Neutrophil (primary cell): ENCODE data around the gene MPP2.

ENCODE experiments used
- H3K27ac ChIP-seq: fragments of 200-600 bp; sonication (generic); 2 replicates; pipeline ENCODE4 v1.5.1; 2016; ENCODE audit warnings: mild to moderate bottlenecking, moderate library complexity
- H3K27me3 ChIP-seq: fragments of 200-600 bp; sonication (generic); 2 replicates; pipeline ENCODE4 v1.6.0; 2016; ENCODE audit warnings: mild to moderate bottlenecking
- H3K36me3 ChIP-seq: fragments of 200-600 bp; sonication (generic); 2 replicates; pipeline ENCODE4 v1.5.1; 2017
- H3K4me1 ChIP-seq, 2 experiments: fragments of 200-600 bp in 1 of 2; sonication (generic) in 1 of 2; 1 replicate in 1 of 2; 2 replicates in 1 of 2; pipeline versions ENCODE4 v1.5.1 to v1.6.1; 2013 to 2016; ENCODE audit warnings: low read depth in 1 of 2, low read length in 1 of 2, mild to moderate bottlenecking in 1 of 2, moderate library complexity in 1 of 2; ENCODE audit not compliant: control insufficient read depth in 1 of 2, insufficient read depth in 1 of 2
- H3K4me3 ChIP-seq, 2 experiments: fragments of 200-600 bp in 1 of 2; sonication (generic) in 1 of 2; 1 replicate in 1 of 2; 2 replicates in 1 of 2; pipeline ENCODE4 v1.5.1; 2013 to 2016; ENCODE audit warnings: low read depth in 1 of 2, low read length in 1 of 2, mild to moderate bottlenecking in 1 of 2, moderate library complexity in 1 of 2
- H3K9me3 ChIP-seq: fragments of 200-600 bp; sonication (generic); 2 replicates; pipeline ENCODE4 v1.5.1; 2016
- TF ChIP-seq, protein P1 (sequence below): fragments of 200-600 bp; sonication (generic); IDR thresholded peaks from 2 replicates; pipeline ENCODE4 v1.5.1; 2016; ENCODE audit warnings: antibody characterized with exemption

The MPP2 gene

DNA sequence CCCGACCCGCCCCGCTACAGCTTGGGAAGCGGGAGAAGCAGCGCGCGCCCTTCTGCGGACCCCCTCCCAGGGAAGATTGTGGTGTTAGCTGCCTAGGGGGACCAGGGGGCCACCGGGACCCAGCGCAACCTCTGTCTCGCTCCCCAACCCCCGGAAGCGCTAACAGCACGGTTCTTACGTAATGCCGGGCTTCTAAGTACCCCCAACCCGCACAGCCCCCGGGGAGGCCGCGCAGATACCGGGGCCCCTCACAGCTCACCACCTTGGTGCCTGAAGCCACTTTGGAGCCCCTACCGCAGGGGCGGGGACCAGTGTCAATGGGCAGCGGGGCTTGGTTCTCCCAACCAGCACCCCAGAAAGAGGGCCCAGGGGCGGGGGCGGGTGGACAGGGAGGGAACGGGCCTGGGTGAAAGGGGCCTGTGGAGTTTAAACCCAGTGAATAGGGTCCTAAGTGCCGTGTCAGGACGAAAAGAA lies 348 bp downstream of the MPP2 start:
- no peak overlapping the region for H3K27ac ChIP-seq
- H3K27me3 ChIP-seq: peaks cover 92% of the 10 kb centered on the region

DNA sequence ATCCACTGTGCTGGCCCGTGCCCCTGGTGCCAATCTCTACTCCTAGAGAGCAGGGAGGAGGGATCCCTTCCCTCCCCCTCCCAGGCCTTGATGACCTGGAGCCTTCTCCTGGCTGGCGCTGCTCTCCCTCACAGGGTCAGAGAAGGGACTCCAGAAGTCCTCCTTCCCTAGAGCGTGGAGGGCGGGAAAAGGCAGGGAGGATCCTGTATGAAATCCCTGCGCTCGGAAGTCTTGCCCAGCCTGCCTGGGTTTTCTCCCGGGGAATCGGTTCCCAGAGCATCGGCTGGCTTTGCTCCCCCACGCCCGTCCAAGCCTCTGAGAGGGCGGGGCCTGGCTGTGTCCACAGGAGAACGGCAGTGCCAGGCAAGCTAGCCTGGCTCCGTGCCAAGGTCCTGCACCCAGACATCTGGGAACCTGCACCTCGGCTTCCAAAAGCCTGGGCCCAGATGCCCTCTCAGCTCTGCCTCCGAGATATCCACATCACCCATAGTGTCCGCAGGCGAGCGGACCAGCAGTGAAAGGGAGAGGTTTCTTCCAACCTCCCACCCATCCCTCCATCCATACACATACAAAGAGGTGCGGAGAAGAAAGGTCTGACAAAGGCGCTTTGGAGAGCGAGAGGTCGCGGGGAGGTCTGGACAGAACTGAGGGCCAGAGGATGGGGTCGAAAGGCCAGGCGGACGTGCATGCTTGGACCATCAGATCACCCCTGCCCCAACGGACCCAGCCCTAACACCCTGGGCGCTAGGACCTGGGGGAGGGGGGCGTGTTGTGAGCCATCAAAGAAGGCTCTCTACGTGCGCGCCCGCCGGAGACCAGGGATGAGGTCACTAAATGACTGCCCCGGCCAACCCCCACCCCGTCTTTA lies 1.1 kb downstream of the MPP2 start:
- peaks cover 92% of the 10 kb centered on the region for H3K27me3 ChIP-seq

More for the DNA sequence above, 348 bp downstream of the MPP2 start:
- Histone ChIP-seq H3K4me3 (no peak overlapping the region), H3K36me3 (no peaks in the 10 kb centered on the region), H3K9me3 (no peaks in the 10 kb centered on the region), H3K4me1 (no peaks in the 10 kb centered on the region)
- TF ChIP-seq, protein P1, sequence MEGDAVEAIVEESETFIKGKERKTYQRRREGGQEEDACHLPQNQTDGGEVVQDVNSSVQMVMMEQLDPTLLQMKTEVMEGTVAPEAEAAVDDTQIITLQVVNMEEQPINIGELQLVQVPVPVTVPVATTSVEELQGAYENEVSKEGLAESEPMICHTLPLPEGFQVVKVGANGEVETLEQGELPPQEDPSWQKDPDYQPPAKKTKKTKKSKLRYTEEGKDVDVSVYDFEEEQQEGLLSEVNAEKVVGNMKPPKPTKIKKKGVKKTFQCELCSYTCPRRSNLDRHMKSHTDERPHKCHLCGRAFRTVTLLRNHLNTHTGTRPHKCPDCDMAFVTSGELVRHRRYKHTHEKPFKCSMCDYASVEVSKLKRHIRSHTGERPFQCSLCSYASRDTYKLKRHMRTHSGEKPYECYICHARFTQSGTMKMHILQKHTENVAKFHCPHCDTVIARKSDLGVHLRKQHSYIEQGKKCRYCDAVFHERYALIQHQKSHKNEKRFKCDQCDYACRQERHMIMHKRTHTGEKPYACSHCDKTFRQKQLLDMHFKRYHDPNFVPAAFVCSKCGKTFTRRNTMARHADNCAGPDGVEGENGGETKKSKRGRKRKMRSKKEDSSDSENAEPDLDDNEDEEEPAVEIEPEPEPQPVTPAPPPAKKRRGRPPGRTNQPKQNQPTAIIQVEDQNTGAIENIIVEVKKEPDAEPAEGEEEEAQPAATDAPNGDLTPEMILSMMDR: no peak

DNA sequence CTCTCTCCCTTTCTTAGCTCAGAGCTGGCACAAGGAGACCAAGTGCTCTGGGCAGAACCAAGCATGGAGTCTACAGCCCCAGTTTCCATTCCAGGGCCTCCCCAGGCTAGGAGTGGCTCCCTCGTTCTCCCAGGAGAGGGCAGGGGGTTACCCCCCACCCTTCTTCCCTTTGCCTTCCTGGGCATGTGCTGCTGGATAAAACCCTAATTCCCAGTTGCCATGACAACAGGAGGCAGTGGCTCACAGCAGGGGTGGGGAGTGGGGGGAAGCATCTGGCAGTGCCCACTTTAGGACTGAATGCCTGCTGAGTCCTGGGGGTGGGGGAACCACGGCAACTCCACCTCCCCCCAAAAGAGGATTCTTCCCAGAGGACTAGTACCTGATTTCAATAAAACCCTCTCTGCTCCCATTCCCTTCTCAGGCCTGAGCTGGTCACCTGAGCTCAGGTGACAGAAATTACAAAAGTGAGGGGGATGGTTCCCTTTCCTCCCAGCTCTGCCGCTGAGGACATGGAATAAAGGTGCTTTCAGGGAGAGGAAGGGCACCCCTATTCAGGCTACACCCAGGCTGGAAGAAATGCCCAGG lies 1.8 kb downstream of the MPP2 start:
- Histone ChIP-seq H3K27me3 (peaks cover 94% of the 10 kb centered on the region), H3K4me3 (no peak overlapping the region), H3K27ac (no peak overlapping the region), H3K9me3 (no peaks in the 10 kb centered on the region), H3K36me3 (no peaks in the 10 kb centered on the region), H3K4me1 (peaks cover 5 to 6% of the 10 kb centered on the region in 2 experiments)
- TF ChIP-seq, protein P1: no peak

More for the DNA sequence above, 1.1 kb downstream of the MPP2 start:
- Histone ChIP-seq H3K9me3 (no peaks in the 10 kb centered on the region), H3K27ac (no peak overlapping the region), H3K4me1 (no peaks in the 10 kb centered on the region), H3K36me3 (no peaks in the 10 kb centered on the region), H3K4me3 (no peak overlapping the region)
- TF ChIP-seq, protein P1: no peak

DNA sequence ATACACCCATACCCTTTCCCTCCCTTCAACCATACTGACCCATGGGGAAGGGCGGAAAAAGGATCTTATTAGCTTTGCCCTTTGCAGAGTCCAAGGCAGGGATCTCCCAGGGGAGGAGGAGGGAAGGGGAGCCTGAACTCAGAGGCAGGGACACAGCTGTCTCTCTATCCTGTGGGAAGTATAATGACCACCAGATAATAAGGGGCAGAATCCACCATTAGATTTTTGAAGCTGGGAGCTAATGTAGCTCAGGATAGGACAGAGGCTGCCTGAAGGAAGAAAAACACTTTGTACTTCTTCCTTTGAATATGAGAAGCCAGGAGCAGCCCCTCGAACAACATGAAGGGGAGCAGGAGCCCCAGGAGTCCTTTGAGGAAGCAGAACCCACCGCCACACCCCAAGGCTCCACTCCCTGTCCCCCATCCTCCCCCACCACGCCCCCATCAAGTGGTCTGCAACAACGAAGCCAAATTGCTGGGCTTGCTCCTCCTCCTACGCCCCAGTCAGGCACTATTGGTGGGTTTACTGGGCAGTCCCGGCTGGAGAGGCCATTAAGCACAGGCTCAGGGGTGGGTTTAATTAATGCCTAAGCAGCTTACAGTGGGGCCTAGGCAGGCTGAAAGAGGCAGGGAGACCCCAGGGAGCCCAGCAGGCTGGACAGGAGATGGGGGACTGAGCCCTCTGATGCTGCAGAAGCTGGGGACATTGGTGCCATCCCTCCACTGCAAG lies 5.3 kb downstream of the MPP2 start:
- Histone ChIP-seq H3K4me1 (peaks cover 7 to 12% of the 10 kb centered on the region in 2 experiments), H3K4me3 (no peak overlapping the region), H3K27ac (no peak overlapping the region), H3K9me3 (no peaks in the 10 kb centered on the region), H3K27me3 (peaks cover 89% of the 10 kb centered on the region), H3K36me3 (no peaks in the 10 kb centered on the region)
- TF ChIP-seq, protein P1: no peak

DNA sequence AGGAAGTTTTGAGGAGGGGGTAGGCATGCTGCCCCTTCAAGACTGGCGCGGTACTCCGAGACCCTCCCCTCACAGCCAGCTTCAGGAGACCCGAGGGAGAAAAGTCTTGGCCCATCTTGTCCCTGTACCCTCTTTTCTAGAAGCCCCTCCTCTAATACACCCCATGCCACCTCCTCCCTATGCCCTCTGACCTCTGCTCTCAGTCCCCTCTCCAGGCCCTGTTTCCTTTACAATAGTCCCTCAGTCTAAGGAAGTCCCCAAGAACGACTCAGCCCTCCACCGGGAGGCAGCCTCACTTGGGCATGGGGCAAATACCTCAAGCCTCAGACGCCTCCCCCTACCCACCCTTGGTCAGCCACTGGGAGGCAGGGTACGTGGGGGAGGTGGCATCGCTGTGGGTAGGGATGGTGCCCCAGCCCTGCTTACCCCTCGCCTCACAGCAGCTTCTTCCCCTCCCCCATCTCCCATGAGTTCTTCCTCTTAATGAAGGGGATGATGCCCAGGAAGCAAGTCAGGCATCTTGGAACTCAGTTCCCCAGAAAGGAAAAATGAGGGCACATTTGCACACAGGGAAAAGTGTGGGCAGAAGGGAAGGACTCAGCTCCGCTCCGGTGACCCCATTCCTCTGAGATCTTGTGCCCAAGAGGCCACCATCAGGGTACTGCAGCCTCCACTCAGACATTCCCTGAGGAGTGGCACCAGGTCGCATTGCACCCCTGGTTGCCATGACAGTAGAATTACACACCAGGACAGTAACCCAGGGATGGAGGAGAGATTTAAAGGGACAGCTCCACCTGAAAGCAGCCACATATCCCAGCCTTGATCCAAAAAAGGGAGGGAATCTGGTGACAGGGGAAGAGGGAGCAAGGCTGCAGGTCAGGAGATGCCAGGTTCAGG lies 6.2 kb downstream of the MPP2 start:
- H3K9me3 ChIP-seq: no peaks in the 10 kb centered on the region
- H3K36me3 ChIP-seq: no peaks in the 10 kb centered on the region
- peak overlapping the region; percentile 25 to 29 for H3K4me3 ChIP-seq
- H3K27ac ChIP-seq: no peak overlapping the region
- peaks cover 7 to 12% of the 10 kb centered on the region in 2 experiments for H3K4me1 ChIP-seq
- TF ChIP-seq, protein P1: no peak
- H3K27me3 ChIP-seq: peaks cover 89% of the 10 kb centered on the region
